GM18499 (cell line): ENCODE data around the gene LAMA5.

Experiments used
- ATAC-seq: cut with Tn5 transposase; IDR thresholded peaks from one replicate; pipeline ENCODE4 v1.9.1; 2021; ENCODE audit warnings: moderate number of reproducible peaks; ENCODE audit not compliant: insufficient read depth, unreplicated experiment

Gene LAMA5

DNA sequence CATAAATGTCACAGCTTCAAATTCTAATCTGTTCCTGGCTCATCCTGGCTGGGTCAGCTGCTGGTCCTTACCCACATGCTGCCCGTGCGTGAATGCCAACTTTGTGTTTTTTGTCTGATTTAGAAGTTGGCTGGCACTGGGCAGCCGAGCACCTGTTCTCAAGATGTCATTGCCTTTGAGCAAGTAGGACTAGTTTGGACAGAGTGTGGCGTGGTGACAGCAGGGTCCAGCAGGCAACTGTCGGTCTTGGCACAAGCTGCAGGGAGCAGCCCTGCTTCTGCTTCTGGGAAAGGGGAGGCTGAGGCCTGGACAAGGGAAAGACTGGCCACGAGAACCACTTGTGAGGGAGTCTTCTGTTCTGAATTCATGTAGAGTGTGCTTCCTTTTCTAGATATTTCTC lies 90.7 kb downstream of the LAMA5 start:
- no peak for ATAC-seq

DNA sequence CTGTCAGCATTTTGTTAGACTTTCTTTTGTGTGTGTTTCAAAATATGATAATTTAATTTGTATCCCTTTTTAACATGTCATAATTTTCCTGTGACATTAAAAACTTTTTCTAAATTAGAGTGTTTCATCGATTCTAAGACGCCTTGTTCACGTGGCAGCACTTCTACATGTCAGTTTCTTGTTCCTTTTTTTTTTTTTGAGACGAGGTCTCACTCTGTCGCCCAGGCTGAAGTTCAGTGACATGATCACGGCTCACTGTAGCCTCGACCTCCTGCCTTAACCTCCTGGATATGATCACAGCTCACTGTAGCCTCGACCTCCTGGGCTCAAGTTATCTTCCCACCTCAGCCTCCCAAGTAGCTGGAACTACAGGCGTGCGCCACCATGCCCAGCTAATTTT lies 91.9 kb downstream of the LAMA5 start:
- no peak for ATAC-seq

DNA sequence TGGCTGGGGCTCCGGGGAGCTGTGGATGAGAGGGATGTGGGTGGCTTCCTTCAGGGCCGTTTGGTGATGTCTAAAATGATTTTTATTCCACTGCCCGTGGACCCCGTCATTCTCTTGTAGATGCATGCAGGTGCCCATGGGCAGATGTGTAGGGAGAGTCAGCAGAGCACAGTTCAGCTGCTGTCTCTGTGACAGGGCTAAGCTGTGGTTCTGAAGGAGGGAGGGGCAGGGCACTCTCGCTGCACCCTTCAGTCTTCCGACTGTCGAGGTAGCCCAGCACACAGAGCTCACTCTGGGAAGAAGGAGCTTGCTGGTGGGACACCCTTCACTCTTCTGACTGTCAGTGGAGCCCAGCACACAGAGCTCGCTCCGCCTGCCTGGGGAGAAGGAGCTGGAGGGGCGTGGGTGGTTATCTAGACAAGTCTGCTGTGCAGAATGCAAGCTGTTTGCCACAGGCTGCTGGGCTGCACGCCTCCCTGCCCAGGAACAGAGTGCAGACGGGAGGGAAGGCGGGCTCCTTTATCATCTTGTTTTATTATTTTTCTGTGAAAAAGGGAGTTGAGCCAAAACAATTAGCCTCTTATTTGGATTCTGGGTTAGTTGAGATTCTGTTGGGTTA lies 92.7 kb downstream of the LAMA5 start:
- ATAC-seq = no peak

DNA sequence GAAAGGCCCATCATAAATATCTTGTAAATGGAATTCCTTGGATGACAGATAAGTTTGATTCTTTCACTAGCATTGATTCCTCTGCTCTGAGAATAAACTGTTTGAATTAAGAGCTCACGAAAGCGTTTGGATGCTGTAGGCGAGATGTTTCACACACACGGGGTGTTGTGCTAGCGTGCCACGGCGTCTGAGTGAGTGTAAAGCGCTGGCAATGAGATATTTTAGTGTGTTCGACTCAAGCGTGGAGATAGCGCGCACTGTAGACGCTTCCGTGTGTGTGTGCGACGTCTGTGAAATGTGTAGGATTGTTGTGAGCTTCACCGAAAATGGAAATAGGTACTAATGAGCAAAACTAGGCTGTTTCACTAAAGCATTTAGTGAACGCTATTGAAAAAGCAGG lies 93.7 kb downstream of the LAMA5 start:
- ATAC-seq = no peak

DNA sequence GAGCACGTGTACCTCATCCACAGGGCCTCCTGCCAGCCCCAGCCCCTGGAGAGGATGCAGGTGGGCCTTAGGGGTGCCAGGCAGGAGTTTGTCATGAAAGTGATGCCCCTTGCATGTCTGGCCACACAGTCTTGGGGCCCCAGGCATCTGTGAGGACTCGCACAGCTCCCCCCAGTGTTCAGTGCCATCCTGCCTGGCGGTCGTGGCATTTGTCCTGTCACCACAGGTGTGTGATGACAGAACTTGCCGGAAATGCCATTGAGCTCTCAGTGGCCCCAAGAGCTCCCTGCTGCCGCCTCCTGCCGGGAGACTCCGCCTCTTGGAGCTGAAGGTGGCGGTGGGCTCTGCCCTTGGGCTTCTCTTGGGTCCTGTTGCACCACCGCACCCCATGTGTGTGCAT lies 94.9 kb downstream of the LAMA5 start:
- ATAC-seq = no peak

DNA sequence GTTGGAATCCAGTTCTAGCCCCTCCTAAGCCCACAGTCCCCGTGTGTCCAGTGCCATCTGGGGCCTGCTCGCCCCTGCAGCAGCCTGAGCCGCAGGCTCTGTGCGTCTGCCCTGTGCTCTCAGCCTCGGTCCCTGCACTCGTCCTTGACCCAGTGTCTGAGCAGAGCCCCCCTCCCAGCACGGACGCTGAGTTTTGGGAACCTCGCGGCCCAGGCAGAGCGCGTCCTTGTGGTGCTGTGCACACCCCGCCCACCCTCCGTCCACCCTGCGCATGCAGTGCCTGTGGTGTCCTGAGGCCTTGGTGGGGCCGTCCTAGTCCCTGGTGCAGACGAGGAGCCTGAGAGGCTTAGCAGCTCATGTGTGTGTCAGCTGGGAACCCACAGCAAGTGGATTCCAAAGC lies 97.2 kb downstream of the LAMA5 start:
- ATAC-seq = no peak

DNA sequence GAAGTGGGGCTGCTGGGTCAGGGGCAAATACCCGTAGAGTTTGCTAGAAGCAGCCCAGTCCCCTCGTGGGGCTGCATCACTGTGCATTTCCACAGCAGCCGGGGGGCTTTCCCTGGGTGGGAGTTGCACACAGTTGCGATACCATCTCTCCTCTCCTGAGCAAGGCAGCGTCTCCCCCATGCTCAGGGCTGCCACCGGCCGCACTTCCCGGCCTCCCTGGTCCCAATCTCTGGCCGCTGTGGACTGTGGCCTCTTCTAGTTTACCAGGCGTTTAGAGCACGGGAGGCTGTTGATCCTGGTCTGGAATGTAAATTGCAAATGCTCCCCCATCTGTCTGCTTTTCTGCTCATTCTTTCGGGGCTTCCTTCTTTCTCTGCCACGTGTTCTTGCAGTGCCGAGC lies 97.7 kb downstream of the LAMA5 start:
- no peak for ATAC-seq

DNA sequence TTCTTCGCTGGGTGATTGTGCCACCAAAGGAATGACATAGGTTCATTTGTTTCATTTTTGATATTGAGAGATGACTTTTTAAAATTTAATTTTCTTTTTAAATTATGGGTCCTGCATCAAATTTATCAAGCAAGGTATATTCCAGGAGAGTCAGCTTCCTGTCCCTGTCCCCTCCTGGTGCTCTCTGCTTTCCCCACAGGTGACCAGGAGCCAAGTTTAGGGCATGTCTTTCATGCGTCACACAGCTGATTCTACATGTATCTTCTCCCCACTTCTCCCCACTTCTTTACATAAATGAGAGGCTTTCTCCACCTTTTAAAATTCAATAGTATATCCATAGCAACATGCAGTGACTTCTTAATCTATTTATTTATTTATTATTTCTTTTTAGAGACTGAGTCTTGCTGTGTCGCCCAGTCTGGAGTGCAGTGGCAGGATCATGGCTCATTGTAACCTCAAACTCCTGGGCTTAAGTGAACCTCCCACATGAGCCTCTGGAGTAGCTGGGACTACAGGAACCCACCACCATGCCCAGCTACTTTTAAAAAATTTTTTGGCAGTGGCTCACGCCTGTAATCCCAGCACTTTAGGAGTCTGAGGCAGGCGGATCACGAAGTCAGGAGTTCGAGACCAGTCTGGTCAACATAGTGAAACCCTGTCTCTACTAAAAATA lies 98.7 kb downstream of the LAMA5 start:
- no peak for ATAC-seq

DNA sequence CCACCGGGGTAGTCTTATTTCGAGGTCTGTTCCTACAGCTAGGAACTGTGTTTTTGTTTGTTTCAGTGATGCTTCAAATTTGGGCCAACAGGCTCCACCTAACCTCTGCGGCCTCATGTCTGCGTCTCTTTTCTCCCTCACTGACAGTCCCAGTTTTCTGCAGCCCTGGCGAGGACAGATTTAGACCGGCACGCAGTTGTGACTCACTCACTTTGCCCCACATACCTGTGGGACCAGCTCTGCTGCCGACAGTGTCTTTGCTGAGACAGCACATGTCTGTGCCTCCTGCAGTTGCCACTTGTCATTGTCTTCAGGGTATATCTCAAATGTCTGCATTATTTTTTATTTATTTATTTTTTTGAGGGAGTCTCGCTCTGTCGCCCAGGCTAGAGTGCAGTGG lies 99.6 kb downstream of the LAMA5 start:
- ATAC-seq = no peak

DNA sequence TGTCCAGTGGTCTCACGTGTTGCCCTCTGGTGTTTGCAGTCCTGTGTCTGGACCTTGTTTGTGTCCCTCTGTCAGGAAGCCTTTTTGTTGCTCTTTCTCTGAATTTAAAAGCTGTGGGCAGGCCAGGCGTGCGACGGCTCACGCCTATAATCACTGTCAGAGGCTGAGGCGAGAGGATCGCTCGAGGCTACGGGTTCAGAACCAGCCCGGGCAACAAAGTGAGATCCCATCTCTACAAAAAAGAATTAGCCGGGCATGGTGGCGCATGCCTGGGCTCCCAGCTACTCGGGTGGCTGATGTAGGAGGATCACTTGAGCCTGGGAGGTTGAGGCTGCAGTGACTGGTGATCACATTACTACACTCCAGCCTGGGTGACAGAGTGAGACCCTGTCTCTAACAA lies 100.3 kb downstream of the LAMA5 start:
- ATAC-seq = no peak

DNA sequence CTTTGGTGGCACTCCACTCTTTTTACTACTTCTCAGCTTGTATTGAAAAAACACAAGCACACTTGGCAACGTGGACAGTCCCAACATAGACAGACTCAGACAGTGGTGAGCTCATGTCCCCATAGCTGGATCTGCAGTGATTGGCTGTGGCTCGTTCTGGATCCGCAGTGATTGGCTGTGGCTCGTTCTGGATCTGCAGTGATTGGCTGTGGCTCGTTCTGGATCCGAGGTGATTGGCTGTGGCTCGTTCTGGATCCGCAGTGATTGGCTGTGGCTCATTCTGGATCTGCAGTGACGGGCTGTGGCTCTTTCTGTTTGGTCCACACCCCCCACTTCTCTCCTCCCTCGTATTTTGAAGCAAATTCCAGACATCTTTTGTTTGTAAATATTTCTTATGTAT lies 100.8 kb downstream of the LAMA5 start:
- no peak for ATAC-seq

DNA sequence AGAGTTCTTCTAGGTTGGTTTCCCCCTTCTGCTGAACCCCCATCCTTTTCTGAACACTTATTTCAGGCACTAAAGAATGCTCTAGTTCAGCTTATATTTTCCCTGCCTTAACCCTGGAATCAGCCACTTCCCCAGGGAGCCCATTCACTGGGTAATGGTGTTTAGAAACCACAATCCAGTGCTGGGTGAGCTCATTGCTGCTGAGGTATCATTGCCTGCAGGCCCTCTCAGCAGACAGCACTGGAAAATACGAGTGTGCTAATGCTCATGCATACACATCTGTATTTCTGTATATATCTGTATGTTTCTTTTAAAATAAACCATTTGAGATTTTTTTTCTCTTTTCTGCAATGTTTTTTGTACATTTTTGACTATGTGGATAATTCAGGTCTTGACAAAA lies 101.7 kb downstream of the LAMA5 start:
- ATAC-seq = no peak

DNA sequence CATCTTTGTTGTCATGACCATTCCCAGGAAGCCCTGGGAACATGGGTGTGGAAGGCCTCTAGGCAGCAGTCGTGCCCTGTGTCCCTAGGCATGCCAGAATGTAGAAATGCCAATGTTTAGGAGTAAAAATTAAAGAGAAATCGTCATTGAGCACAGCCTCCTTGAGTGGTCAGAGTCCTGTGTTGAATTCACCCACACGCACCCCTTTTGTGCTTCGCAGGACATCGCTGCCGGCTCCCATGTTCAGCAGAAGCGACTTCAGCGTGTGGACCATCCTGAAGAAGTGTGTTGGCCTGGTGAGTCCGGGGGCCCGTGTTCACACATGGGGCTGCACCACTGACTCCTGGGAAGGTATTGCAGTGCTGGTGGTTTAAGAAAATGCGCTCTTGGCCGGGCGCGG lies 103.7 kb downstream of the LAMA5 start:
- no peak for ATAC-seq

DNA sequence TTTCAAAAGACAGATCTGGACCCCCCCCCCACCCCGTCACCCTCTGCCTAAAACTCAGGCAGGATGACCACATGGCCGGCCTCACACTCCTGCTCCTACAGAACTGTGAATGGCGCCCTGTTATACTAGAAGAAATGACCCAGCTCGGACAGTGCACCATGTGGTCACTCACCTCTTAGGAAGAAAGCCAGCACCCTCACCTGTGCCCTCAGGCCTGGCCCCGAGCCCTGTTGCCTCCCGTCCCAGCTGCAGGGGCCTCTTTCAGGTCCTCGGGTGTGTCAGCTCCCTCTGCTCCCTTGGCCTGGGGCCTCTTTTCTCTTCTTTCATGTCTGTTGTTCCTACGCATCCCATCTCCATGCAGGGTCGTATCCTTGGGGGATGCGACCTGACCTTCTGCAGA lies 105.0 kb downstream of the LAMA5 start:
- no peak for ATAC-seq

DNA sequence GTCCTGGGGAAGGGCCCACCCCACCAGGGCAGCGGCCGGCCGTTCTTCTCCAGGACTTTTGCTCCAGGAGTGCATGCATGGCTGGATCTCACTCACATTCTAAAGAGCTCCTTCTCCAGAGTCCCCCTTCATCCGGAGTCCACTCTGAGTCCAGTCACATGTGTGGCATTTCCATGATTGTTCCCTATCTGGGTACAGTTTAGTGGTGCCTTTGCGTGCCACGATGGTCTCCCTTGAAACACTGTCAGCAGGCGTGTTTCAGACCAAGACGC lies 107.9 kb downstream of the LAMA5 start:
- ATAC-seq = no peak
